RWPE2 (cell line): ENCODE data around the gene ARGLU1.

ENCODE experiments used
- ATAC-seq: fragments of 200-7000 bp; cut with Tn5 transposase; 3 replicates; pipeline ENCODE4 v1.9.1; 2021; ENCODE audit warnings: low read depth
- DNase-seq: peaks from one replicate; pipeline ENCODE4 v3.0.0-alpha.2; 2020; ENCODE audit warnings: low spot score
- H3K27ac ChIP-seq: fragments of 450-650 bp; 2 replicates; pipeline ENCODE4 v1.5.1; 2017; ENCODE audit warnings: mild to moderate bottlenecking; ENCODE audit not compliant: poor library complexity, severe bottlenecking
- H3K27me3 ChIP-seq: fragments of 250-450 bp; sonication (Bioruptor Pico); 2 replicates; pipeline ENCODE4 v1.5.1; 2021; ENCODE audit warnings: mild to moderate bottlenecking, moderate library complexity; ENCODE audit not compliant: insufficient read depth, poor library complexity, severe bottlenecking
- H3K36me3 ChIP-seq: fragments of 250-450 bp; sonication (Bioruptor Pico); 2 replicates; pipeline ENCODE4 v1.5.1; 2020; ENCODE audit warnings: low read depth, mild to moderate bottlenecking, moderate library complexity
- H3K4me1 ChIP-seq: fragments of 250-450 bp; sonication (Bioruptor Pico); 2 replicates; pipeline ENCODE4 v1.5.1; 2021; ENCODE audit warnings: mild to moderate bottlenecking, moderate library complexity; ENCODE audit not compliant: insufficient read depth, poor library complexity, severe bottlenecking
- H3K4me3 ChIP-seq: fragments of 250-450 bp; sonication (Bioruptor Pico); 2 replicates; pipeline ENCODE4 v1.5.1; 2021; ENCODE audit warnings: mild to moderate bottlenecking, moderate library complexity; ENCODE audit not compliant: severe bottlenecking
- H3K9me3 ChIP-seq: fragments of 250-450 bp; sonication (Bioruptor Pico); 2 replicates; pipeline ENCODE4 v1.5.1; 2021; ENCODE audit warnings: mild to moderate bottlenecking, moderate library complexity; ENCODE audit not compliant: severe bottlenecking
- TF ChIP-seq, protein P1 (sequence below): fragments of 450-650 bp; IDR thresholded peaks from one replicate; pipeline ENCODE4 v1.5.1; 2017; ENCODE audit warnings: mild to moderate bottlenecking, moderate library complexity; ENCODE audit not compliant: poor library complexity, severe bottlenecking

ARGLU1 gene

DNA sequence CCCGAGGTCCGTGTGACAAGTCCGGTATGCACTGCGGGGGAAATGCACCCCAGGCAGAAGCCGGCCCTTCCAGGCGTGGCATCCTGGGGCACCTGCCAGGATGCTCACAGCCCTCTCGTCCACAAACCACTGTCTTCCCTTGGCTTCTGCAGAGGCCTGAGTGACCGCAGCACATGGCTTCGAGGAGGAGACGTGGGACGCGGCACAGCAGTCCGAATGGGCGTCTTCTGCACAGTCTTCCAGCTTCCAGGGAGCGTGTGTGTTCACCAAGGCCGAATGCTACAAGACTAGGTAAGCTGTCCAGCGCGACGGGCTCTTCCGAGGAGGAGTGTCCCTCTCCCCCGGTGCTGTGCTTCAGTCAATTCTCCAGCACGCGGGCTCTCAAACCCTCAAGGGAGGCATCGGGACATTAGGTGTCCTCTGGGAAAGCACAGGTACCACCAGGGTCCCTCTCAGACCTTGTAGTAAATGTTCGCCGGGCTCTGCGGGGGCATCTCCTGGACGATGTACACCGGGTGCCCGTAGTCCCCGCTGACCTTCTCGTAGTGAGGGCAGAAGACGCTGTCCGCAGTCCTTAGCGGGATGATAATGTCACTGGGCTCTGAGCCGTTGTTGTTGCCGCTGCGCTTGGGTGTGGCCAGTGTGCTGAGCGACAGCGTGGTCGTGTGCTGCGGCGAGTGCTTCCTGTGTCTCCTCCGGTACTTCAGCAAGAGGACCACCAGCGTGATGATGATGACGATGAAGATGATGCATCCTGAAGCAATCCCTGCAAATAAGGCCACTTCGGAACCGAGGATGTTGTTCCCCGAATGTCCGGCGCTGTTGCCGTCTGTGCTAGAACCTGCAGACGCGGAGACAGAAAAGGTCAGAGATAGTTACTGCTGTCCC is 75.1 kb downstream of the ARGLU1 start:
- TF ChIP-seq, protein P1, sequence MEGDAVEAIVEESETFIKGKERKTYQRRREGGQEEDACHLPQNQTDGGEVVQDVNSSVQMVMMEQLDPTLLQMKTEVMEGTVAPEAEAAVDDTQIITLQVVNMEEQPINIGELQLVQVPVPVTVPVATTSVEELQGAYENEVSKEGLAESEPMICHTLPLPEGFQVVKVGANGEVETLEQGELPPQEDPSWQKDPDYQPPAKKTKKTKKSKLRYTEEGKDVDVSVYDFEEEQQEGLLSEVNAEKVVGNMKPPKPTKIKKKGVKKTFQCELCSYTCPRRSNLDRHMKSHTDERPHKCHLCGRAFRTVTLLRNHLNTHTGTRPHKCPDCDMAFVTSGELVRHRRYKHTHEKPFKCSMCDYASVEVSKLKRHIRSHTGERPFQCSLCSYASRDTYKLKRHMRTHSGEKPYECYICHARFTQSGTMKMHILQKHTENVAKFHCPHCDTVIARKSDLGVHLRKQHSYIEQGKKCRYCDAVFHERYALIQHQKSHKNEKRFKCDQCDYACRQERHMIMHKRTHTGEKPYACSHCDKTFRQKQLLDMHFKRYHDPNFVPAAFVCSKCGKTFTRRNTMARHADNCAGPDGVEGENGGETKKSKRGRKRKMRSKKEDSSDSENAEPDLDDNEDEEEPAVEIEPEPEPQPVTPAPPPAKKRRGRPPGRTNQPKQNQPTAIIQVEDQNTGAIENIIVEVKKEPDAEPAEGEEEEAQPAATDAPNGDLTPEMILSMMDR: no peak
- Histone ChIP-seq H3K36me3 (peaks cover 83% of the 10 kb centered on the region), H3K4me3 (no peak overlapping the region), H3K27ac (no peak overlapping the region), H3K27me3 (no peaks in the 10 kb centered on the region), H3K9me3 (no peaks in the 10 kb centered on the region), H3K4me1 (no peaks in the 10 kb centered on the region)
- no peak for DNase-seq
- ATAC-seq: no peak

DNA sequence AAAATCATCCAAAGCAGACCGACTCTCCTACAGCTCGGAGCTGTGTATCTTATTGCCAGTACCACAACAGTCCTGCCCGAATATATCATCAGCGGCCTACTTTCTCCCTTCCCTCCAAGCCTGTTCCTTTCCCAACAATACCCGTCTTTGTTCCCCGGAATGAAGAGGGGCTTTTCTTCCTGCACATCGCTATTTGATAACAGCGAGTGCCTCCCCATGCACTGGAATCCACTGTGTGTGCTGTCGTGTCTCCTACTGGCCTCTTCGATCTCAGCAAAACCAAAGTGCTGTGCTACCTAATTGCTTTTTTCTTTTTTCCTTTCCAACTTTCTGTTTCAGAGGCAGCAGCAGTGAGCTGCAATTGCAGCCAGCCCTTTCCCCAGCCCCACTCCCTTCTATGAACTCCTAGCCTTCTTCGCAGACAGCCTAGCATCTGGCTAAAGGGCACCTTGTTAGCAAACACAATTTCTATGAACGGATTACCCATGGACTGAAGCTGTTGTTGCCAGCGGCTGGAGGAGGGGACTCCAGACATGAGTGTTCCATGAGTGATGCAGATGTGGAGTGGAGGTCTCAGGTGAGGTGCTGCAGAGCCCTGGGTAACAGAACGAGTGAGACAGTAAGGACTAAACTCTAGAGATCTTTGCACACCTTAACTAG is 75.9 kb downstream of the ARGLU1 start:
- H3K9me3 ChIP-seq: no peaks in the 10 kb centered on the region
- TF ChIP-seq, protein P1: no peak
- no peaks in the 10 kb centered on the region for H3K4me1 ChIP-seq
- H3K4me3 ChIP-seq: no peak overlapping the region
- no peaks in the 10 kb centered on the region for H3K27me3 ChIP-seq
- H3K36me3 ChIP-seq: peaks cover 77% of the 10 kb centered on the region
- no peak for DNase-seq
- ATAC-seq: no peak
- no peak overlapping the region for H3K27ac ChIP-seq
